Peyer's patch (tissue), 4 donors: ENCODE results near the gene SHC2.

Experiments used
- POLR2A ChIP-seq, 2 donors: fragments of 450-650 bp; IDR thresholded peaks; one replicate each; pipeline ENCODE4 v1.5.1; 2017; ENCODE audit warnings: antibody characterized with exemption in 2 of 2, mild to moderate bottlenecking in 2 of 2, moderate library complexity in 2 of 2
- TF ChIP-seq, protein P1 (sequence below), 6 experiments: fragments of 450-650 bp in 4 of 6; fragments of 200-600 bp in 2 of 6; sonication (generic) in 1 of 6; IDR thresholded peaks; one replicate each; pipeline ENCODE4 v1.5.1; 2017 to 2019; ENCODE audit warnings: antibody characterized with exemption in 6 of 6, mild to moderate bottlenecking in 3 of 6, moderate library complexity in 1 of 6

- TF ChIP-seq, protein P1, sequence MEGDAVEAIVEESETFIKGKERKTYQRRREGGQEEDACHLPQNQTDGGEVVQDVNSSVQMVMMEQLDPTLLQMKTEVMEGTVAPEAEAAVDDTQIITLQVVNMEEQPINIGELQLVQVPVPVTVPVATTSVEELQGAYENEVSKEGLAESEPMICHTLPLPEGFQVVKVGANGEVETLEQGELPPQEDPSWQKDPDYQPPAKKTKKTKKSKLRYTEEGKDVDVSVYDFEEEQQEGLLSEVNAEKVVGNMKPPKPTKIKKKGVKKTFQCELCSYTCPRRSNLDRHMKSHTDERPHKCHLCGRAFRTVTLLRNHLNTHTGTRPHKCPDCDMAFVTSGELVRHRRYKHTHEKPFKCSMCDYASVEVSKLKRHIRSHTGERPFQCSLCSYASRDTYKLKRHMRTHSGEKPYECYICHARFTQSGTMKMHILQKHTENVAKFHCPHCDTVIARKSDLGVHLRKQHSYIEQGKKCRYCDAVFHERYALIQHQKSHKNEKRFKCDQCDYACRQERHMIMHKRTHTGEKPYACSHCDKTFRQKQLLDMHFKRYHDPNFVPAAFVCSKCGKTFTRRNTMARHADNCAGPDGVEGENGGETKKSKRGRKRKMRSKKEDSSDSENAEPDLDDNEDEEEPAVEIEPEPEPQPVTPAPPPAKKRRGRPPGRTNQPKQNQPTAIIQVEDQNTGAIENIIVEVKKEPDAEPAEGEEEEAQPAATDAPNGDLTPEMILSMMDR (IDR thresholded peaks at IDR 0.05): no peak
- no peak for TF ChIP-seq POLR2A (IDR thresholded peaks at IDR 0.05)
Measured at GRCh38 chr19:464208-464545, 3.3 kb upstream of the SHC2 start.
